Endothelial cell (in vitro differentiated cells): Measurements from ENCODE around the gene IL1A. TPM values are rescaled to one million over a fixed set of nuclear protein-coding genes. Genes with fewer than 3 reads are reported as not detected.

Experiments used
- DNase-seq: peaks from one replicate; pipeline ENCODE4 v3.0.0; 2021; ENCODE audit warnings: low spot score
- H3K27ac Mint-ChIP-seq: one replicate; pipeline ENCODE4 v1.8.0; 2021; ENCODE audit warnings: mixed read lengths, inconsistent platforms; ENCODE audit not compliant: unreplicated experiment
- H3K27me3 Mint-ChIP-seq: one replicate; pipeline ENCODE4 v1.8.0; 2021; ENCODE audit warnings: mild to moderate bottlenecking, moderate library complexity, mixed read lengths, inconsistent platforms; ENCODE audit not compliant: unreplicated experiment
- H3K36me3 Mint-ChIP-seq: one replicate; pipeline ENCODE4 v1.8.0; 2021; ENCODE audit warnings: mild to moderate bottlenecking, low read depth, mixed read lengths, inconsistent platforms; ENCODE audit not compliant: unreplicated experiment
- H3K4me1 Mint-ChIP-seq: one replicate; pipeline ENCODE4 v1.8.0; 2021; ENCODE audit warnings: mild to moderate bottlenecking, mixed read lengths, inconsistent platforms; ENCODE audit not compliant: unreplicated experiment
- H3K4me3 Mint-ChIP-seq: one replicate; pipeline ENCODE4 v1.8.0; 2021; ENCODE audit warnings: mild to moderate bottlenecking, mixed read lengths, inconsistent platforms; ENCODE audit not compliant: unreplicated experiment
- H3K9me3 Mint-ChIP-seq: one replicate; pipeline ENCODE4 v1.8.0; 2021; ENCODE audit warnings: mixed read lengths, inconsistent platforms; ENCODE audit not compliant: unreplicated experiment
- CTCF ChIP-seq: fragments of 200-600 bp; sonication (generic); IDR thresholded peaks from one replicate; pipeline ENCODE4 v1.5.0; 2021; ENCODE audit warnings: antibody characterized with exemption; ENCODE audit not compliant: unreplicated experiment
- total RNA-seq: library from RNA; stranded (reverse); fragmentation: NEBNext Ultra II Directional; extraction: Animal tissue kit (Norgen Biotek cat#: 25700); gene quantifications from one replicate; pipeline ENCODE4 v1.2.1, GENCODE V29; 2021; ENCODE audit not compliant: unreplicated experiment

The IL1A gene
- total RNA-seq, 1 donor from 2014 or later = 0.26 TPM

GRCh38 chr2:112730216-112730615 lies 54.1 kb downstream of the IL1A start:
- H3K27ac Mint-ChIP-seq = peak overlapping the region; percentile 48

GRCh38 chr2:112728378-112729175 lies 55.7 kb downstream of the IL1A start:
- Mint-ChIP-seq H3K4me3 (no peak overlapping the region), H3K27ac (peak overlapping the region; percentile 57), H3K4me1 (peaks cover 27% of the 10 kb centered on the region), H3K9me3 (no peaks in the 10 kb centered on the region), H3K27me3 (peaks cover 6% of the 10 kb centered on the region), H3K36me3 (no peaks in the 10 kb centered on the region)
- no peak for TF ChIP-seq CTCF
- DNase-seq = no peak

More at GRCh38 chr2:112730216-112730615, 54.1 kb downstream of the IL1A start:
- Mint-ChIP-seq H3K4me3 (no peak overlapping the region), H3K9me3 (no peaks in the 10 kb centered on the region), H3K4me1 (peaks cover 27% of the 10 kb centered on the region), H3K27me3 (peaks cover 6% of the 10 kb centered on the region), H3K36me3 (no peaks in the 10 kb centered on the region)
- DNase-seq = no peak
- no peak for TF ChIP-seq CTCF

- Mint-ChIP-seq H3K27me3 (peaks cover 6% of the 10 kb centered on the region), H3K9me3 (no peaks in the 10 kb centered on the region), H3K27ac (peak overlapping the region; percentile 57), H3K4me1 (peaks cover 27% of the 10 kb centered on the region), H3K4me3 (no peak overlapping the region), H3K36me3 (no peaks in the 10 kb centered on the region)
- no peak for TF ChIP-seq CTCF
- no peak for DNase-seq
Observed at GRCh38 chr2:112728029-112728362, 56.3 kb downstream of the IL1A start.

GRCh38 chr2:112727276-112728028 lies 56.8 kb downstream of the IL1A start:
- DNase-seq = no peak
- peaks cover 6% of the 10 kb centered on the region for H3K27me3 Mint-ChIP-seq
- H3K4me3 Mint-ChIP-seq = no peak overlapping the region
- H3K36me3 Mint-ChIP-seq = no peaks in the 10 kb centered on the region
- H3K9me3 Mint-ChIP-seq = no peaks in the 10 kb centered on the region
- H3K4me1 Mint-ChIP-seq = peaks cover 27% of the 10 kb centered on the region
- no peak for TF ChIP-seq CTCF
- H3K27ac Mint-ChIP-seq = no peak overlapping the region
